Transverse colon (tissue), 4 donors: Measurements from ENCODE around the gene IL20RA. TPM values are rescaled to one million over a fixed set of nuclear protein-coding genes. Genes with fewer than 3 reads are reported as not detected.

Experiments used
- DNase-seq: peaks from one replicate; pipeline ENCODE4 v3.0.0-alpha.2; 2019
- H3K27ac ChIP-seq, 4 donors: fragments of 200-600 bp; sonication (generic); 2 replicates each; pipeline ENCODE4 v1.5.1; 2016 to 2018; ENCODE audit warnings: inconsistent platforms in 4 of 4
- H3K27me3 ChIP-seq: fragments of 200-600 bp; sonication (generic); 2 replicates; pipeline ENCODE4 v1.5.1; 2017; ENCODE audit warnings: inconsistent platforms
- H3K36me3 ChIP-seq, 4 donors: fragments of 200-600 bp; sonication (generic); 2 replicates each; pipeline ENCODE4 v1.5.1; 2017 to 2019; ENCODE audit warnings: inconsistent platforms in 4 of 4
- H3K4me1 ChIP-seq, 4 donors: fragments of 200-600 bp; sonication (generic); 2 replicates each; pipeline ENCODE4 v1.5.1; 2017 to 2020; ENCODE audit warnings: inconsistent platforms in 4 of 4
- H3K4me3 ChIP-seq, 4 donors: fragments of 200-600 bp; sonication (generic); 1 replicate in 1 of 4; 2 replicates in 3 of 4; pipeline versions ENCODE4 v1.5.1 to v1.6.1; 2017 to 2019; ENCODE audit warnings: inconsistent platforms in 4 of 4
- H3K9me3 ChIP-seq, 2 donors: fragments of 200-600 bp; sonication (generic); 2 replicates each; pipeline ENCODE4 v1.5.1; 2017 to 2019; ENCODE audit warnings: inconsistent platforms in 2 of 2
- CTCF ChIP-seq, 5 experiments: fragments of 200-600 bp in 3 of 5; fragments of 450-650 bp in 2 of 5; sonication (generic) in 3 of 5; IDR thresholded peaks; 1 replicate in 2 of 5; 2 replicates in 3 of 5; pipeline ENCODE4 v1.5.1; 2016 to 2017; ENCODE audit warnings: antibody characterized with exemption in 5 of 5, inconsistent platforms in 3 of 5, mild to moderate bottlenecking in 2 of 5, moderate library complexity in 1 of 5
- EP300 ChIP-seq: sonication (generic); formaldehyde crosslinking; IDR thresholded peaks from one replicate; pipeline ENCODE4 v1.6.1; 2017; ENCODE audit warnings: antibody characterized with exemption, low read depth
- POLR2A ChIP-seq: fragments of 450-650 bp; IDR thresholded peaks from one replicate; pipeline ENCODE4 v1.6.1; 2016; ENCODE audit warnings: antibody characterized with exemption, mild to moderate bottlenecking, moderate library complexity
- POLR2AphosphoS5 ChIP-seq, 3 donors: sonication (generic); formaldehyde crosslinking; IDR thresholded peaks; one replicate each; pipeline ENCODE4 v1.6.1; 2016; ENCODE audit warnings: antibody characterized with exemption in 3 of 3
- WGBS, 2 donors: methylation state at CpG; one replicate each; pipeline ENCODE4 v1.1.5; 2018; ENCODE audit warnings: low coverage in 1 of 2; 5-methylcytosine and 5-hydroxymethylcytosine counted together
- in situ Hi-C, 4 donors: fragments of 200-750 bp; cut with MboI; loops; one replicate each; pipeline versions ENCODE4 v1.15.0 to v1.15.1; 2017; ENCODE audit warnings: low sequenced_read_pairs in 3 of 4, low pct_ligation_motif_present in 1 of 4, low pct_unique_long_range_greater_than_20kb in 1 of 4
- intact Hi-C: fragments of 100-400 bp; cut with DNase I; formaldehyde crosslinking; loops from one replicate; pipeline ENCODE4 v1.15.1; 2023; ENCODE audit warnings: low total_unique reads
- total RNA-seq, 4 donors: library from RNA; depleted of rRNA; stranded (reverse); fragments of >200 nt; gene quantifications; one replicate each; pipeline ENCODE4 v1.1.0, GENCODE V29; 2016

Gene IL20RA
- total RNA-seq, 4 donors from 2014 or later: 7.4 to 20.5 (median 11.3) TPM

GRCh38 chr6:137070303-137070702, 25.5 kb upstream of the IL20RA start:
- peaks cover 9% of the 10 kb centered on the region for H3K27me3 ChIP-seq
- in situ Hi-C loops (no loop called here), intact Hi-C loops (no loop called here)
- H3K4me1 ChIP-seq: no peaks in the 10 kb centered on the region
- WGBS, 2 donors: 68% methylated on average over 5 of the region's 5 CpGs; no CpG with 5 or more reads in 1 of the 2 donors
- no peak overlapping the region for H3K4me3 ChIP-seq
- no peak overlapping the region for H3K27ac ChIP-seq
- TF ChIP-seq CTCF (IDR thresholded peaks at IDR 0.05) (no peak), POLR2A (no peak), POLR2AphosphoS5 (IDR thresholded peaks at IDR 0.05) (no peak), EP300 (no peak)
- DNase-seq: no peak
- no peaks in the 10 kb centered on the region for H3K36me3 ChIP-seq
- H3K9me3 ChIP-seq: no peaks in the 10 kb centered on the region

- Histone ChIP-seq H3K27ac (no peak overlapping the region), H3K9me3 (no peaks in the 10 kb centered on the region), H3K27me3 (peaks cover 9% of the 10 kb centered on the region), H3K4me3 (no peak overlapping the region), H3K4me1 (no peaks in the 10 kb centered on the region), H3K36me3 (no peaks in the 10 kb centered on the region)
- in situ Hi-C loops (no loop called here), intact Hi-C loops (no loop called here)
- no peak for TF ChIP-seq POLR2AphosphoS5 (IDR thresholded peaks at IDR 0.05)
- no peak for TF ChIP-seq CTCF (IDR thresholded peaks at IDR 0.05)
- no peak for TF ChIP-seq EP300
- 79 to 85% methylated on average over 2 of the region's 2 CpGs for WGBS, 2 donors
- DNase-seq: no peak
Observed at GRCh38 chr6:137067399-137067798, 22.6 kb upstream of the IL20RA start.

GRCh38 chr6:137058037-137058436, 13.3 kb upstream of the IL20RA start:
- no peaks in the 10 kb centered on the region for H3K4me1 ChIP-seq
- H3K27me3 ChIP-seq: peaks cover 5% of the 10 kb centered on the region
- no peaks in the 10 kb centered on the region for H3K9me3 ChIP-seq
- in situ Hi-C loops: no loop called here
- H3K27ac ChIP-seq: no peak overlapping the region
- H3K36me3 ChIP-seq: no peaks in the 10 kb centered on the region
- H3K4me3 ChIP-seq: no peak overlapping the region
- DNase-seq: no peak
- intact Hi-C loops: no loop called here
- 96% methylated on average over 3 of the region's 3 CpGs; no CpG with 5 or more reads in 1 of the 2 donors for WGBS, 2 donors
- no peak for TF ChIP-seq EP300
- TF ChIP-seq CTCF (IDR thresholded peaks at IDR 0.05): no peak
- TF ChIP-seq POLR2AphosphoS5 (IDR thresholded peaks at IDR 0.05): no peak
- no peak for TF ChIP-seq POLR2A

- peaks cover 6% of the 10 kb centered on the region for H3K27me3 ChIP-seq
- WGBS, 2 donors: 82 to 87% methylated on average over 3 of the region's 3 CpGs
- no peak overlapping the region for H3K4me3 ChIP-seq
- no peaks in the 10 kb centered on the region for H3K36me3 ChIP-seq
- in situ Hi-C loops: no loop called here
- TF ChIP-seq POLR2AphosphoS5 (IDR thresholded peaks at IDR 0.05): no peak
- no peak for TF ChIP-seq CTCF (IDR thresholded peaks at IDR 0.05)
- TF ChIP-seq EP300: no peak
- no peak for TF ChIP-seq POLR2A
- no peak overlapping the region for H3K27ac ChIP-seq
- no peaks in the 10 kb centered on the region for H3K9me3 ChIP-seq
- intact Hi-C loops: no loop called here
- H3K4me1 ChIP-seq: no peaks in the 10 kb centered on the region
- no peak for DNase-seq
Observed at GRCh38 chr6:137056121-137056880, 11.5 kb upstream of the IL20RA start.
